Measurements from ENCODE around the gene GPX4.

The GPX4 gene

DNA sequence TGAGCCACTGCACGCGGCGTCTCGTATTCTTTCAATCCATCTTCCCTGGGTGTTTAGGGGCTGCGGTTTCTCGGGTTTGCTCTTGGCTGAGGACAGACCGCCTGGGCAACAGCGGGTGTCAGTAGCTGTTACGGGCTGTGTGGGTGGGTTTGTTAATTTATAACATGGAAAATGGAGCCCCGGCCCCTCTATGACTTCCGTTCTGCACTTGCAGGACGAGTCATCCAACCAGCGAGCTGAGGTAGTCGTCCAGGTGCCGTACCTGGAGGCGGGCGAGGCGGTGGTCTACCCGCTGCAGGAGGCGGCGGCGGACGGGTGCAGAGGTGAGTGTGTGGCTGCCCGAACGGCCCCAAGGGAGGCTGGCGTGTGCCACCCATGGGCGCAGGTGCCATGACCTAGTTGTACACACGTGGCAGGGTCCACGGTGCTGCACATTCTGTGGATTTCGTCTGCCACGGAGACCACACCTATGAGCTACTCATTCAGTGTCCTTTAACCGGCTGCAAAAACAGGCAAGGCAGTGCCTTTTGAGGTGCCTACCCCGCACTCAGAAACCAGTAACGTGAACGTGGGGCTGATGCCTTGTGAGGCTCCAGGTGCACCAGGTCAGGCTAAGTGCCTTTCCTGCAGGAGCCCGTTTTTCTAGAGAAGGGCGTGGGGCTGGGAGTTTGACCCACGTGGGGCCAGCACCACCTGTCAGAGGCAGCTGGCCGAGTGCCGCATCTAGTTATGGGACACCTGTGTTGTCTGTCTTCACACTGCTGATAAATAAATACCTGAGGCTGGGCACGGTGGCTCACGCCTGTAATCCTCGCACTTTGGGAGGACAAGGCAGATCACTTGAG, 19.5 kb upstream of the GPX4 start:
- DNase-seq: peak; percentile 43

- DNase-seq: no peak
Observed at GRCh38 chr19:1085053-1085658, 18.6 kb upstream of the GPX4 start.

DNA sequence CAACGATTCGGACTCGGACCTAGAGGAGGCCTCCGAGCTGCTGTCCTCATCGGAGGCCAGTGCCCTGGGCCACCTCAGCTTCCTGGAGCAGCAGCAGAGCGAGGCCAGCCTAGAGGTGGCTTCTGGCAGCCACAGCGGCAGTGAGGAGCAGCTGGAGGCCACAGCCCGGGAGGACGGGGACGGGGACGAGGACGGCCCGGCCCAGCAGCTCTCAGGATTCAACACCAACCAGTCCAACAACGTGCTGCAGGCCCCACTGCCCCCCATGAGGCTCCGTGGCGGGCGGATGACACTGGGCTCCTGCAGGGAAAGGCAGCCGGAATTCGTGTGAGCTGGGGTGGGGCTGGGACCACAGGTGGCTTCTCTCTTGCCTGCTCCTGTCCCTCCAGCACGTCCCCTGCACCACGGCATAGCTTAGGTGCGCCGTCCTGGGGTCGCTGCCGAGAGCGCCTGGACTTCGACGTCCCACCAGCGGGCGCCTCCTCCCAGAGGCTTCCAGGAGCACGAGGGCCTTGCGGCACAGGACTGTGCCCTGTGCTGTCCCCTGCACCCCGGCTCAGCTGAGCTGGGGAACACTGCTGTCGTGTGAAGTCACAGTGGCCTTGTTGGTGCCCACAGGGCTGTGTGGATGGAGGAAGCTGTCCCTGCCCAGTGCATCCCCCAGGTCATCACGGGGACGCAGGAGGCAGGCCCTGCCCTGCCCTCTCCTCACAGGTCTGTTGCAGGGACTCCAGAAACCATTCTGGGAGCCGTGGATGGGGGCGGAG, 17.9 kb upstream of the GPX4 start:
- no peak for DNase-seq

DNA sequence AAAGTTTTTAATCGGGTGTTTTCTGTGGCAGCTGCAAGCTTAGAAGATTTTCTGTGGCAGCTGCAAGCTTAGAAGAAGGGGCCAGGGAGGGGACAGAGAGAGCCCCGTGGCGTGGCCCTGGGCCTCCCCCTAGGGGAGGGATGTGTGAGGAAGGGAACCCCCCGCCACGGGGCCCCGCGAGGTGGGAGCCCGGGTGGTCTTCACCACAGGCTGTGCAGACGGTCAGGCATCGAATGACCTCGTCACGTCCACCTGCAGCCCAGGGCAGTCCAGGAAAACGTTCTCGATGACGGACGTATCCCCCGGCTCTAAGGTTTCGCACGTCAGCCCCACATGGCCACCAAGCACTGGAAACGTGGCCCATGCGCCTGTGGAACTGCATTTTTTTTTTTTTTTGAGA, 17.2 kb upstream of the GPX4 start:
- no peak for DNase-seq

- DNase-seq: peak; percentile 28
Observed at GRCh38 chr19:1087813-1088415, 15.9 kb upstream of the GPX4 start.

DNA sequence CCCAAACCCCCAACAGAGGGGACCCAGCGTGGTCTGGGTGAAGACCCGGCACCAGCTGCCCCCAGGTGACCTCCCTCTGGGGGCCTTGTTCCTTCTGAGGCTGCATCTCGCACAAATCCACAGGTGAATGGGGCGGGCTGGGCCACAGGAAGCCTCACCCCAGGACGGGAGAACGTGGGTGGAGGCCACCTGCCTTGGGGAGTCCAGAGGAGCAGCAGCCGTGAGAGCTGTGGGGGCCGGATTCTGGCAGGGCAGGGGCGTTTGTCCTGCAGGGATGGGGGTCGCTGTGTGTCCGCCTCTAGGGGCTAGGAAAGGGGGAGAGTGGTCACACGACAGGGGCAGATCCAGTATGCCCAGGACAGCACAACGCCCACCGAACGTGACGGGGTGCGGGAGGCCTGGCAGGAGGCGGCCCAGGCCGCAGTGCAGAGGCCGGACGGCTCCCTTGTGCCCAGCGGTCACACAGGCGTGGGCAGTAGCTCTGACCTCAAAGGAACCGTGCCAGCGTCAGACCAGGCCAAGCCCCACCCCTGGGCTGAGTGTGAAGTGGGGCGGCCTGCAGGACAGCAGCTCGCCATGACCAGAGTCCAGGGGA, 15.3 kb upstream of the GPX4 start:
- DNase-seq: no peak

DNA sequence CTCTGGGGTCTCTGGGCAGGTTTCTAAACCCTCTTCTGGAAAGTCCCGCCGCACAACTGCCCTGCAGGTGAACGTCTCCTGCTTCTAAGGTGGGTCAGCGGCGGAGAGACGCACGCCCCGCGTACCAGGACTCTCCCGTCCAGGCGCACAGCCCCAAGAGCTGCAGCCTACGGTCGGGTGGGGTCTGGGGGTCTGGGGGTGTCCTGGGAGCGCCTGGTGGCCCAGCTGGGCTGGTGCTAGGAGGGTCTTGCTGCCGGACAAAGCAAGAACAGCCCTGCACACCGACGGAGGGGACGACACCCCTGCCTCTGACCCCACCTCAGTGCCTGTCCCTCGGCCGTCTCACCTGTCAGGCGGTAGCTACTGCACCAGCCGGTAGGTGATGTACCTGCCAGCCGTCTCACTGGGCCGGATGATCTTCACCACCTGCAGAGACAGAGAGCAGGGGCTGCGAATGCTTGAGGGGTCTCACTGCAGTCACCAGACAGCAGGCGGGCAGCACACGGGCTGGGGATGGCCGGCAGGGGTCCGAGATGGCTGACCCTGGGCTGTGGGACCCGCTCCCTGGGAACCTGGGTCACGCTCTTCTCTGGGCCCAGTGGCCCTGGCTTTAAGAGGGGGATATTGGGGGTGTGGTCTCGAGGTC, 14.5 kb upstream of the GPX4 start:
- no peak for DNase-seq

DNA sequence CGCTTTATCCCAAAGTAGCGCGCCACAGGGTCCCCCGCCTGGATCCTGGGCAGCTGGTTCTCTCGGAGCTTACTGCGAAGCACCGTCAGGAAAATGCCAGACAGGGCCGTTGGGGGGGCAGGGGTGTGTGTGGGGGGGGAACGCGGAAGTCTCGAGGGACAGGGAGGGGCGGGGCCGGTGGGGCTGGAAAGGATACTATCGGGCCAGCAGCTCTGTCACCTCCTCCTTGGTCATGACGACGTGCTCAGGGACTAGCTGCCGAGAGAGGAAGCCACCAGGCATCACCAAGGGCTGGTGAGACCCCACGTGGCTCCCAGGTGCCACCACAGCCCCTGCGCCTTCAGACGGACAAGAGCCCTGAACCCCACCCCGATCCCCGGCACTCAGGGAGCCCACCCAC, 13.9 kb upstream of the GPX4 start:
- peak; percentile 6 for DNase-seq

GRCh38 chr19:1090731-1091543, 12.9 kb upstream of the GPX4 start:
- DNase-seq: peak; percentile 16

DNA sequence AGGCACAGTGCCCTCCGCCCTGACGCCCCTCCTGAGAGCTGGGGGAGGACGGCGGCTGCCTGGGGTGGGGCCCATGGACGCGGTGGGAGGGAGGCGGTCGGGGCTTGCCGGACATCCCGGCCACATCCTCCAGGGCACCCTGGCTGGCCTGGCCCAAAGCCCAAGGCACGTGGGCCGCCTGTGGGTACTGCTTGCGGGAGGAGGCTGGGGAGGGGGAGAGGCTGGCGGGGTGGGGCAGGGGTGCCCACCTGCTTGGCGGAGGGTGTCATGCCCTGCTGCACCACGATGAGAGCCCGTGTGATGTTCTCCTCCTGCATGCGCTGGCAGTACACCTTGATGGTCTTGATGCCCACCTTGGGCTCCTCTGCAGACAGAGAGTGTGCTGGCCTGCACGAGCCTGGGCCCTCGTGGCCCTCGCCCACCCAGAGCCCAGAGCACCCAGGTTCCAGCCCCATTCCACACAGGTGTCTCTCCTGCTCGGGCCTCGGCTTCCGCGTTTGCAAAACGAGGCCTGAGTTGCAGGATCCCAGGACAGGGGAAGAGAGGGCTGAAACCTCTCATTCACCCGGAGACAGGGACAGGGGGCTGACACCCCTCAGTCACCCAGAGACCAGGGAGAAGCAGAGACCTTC, 12.1 kb upstream of the GPX4 start:
- no peak for DNase-seq

DNA sequence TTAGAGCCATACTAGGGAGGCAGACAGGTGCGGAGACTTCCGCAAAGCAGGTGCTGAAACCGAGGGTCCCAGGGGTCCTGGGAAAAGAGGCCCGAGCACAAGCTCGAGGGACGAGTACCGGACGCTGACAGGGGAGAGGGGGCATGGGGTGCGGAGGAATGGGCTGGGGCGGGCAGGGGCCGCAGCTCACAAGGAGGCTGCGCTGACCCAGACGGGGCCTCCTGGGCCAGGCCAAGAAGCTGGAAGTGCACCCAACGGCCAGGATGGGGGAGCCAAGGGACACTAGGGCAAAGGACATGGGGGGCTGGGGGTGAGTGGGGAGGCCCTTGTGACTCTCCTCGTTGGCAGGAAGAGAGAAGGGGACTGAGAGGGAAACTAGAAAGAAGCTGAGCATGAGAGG, 10.5 kb upstream of the GPX4 start:
- DNase-seq: no peak

DNA sequence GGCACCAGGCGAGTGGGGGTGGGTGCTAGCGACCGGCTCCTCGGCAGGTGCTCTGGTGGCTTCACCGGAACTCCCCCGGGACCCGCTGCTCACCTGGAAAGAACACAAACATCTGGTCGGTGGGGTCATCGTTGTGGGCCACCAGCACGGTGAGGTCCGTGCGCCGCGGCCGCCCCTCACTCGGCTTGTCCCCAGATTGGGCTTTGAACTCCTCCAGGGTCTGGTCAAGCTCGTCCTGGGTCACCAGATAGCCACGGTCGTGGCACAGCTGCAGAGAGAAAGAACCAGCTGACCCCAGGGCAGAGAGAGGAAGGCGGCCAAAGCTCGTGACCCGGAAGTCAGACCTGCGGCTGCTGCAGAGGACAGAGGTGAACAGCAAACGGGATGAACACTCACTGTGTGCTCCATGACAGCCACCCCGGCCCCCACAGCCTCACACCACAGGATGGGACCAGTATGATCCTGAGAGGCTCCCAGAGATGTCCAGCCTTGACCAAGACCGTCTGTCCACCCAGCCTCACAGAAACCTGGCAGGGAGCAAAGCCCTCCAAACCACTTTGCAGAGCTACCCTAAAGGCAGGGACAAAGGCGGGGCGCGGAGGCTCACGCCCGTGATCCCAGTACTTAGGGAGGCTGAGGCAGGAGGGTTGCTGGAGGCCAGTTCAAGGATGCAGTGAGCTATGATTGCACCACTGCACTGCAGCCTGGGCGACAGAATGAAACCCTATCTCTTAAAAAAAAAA, 9.8 kb upstream of the GPX4 start:
- DNase-seq: no peak

DNA sequence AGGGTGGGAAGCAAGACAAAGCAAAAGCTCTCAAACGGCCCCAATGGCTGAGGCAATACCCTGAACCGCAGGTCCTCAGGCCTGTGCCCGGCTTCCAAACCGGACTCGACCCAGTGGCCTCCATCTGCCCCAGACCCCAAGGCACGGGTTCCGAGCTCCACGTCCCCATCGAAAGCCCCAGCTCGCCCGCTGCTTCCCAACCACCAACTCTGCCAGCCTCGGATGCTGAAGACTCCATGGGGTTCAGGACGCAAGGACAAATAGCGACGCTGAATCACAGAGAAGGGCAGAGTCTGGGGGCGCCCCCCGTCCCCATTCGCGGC, 9.2 kb upstream of the GPX4 start:
- DNase-seq: no peak

GRCh38 chr19:1094978-1095701, 8.7 kb upstream of the GPX4 start, which contains the start of gene POLR2E:
Gene POLR2E (minus strand): TSS chr19:1095375. CDS start chr19:1095315, 60 bp downstream.
- DNase-seq: peak; percentile 97

DNA sequence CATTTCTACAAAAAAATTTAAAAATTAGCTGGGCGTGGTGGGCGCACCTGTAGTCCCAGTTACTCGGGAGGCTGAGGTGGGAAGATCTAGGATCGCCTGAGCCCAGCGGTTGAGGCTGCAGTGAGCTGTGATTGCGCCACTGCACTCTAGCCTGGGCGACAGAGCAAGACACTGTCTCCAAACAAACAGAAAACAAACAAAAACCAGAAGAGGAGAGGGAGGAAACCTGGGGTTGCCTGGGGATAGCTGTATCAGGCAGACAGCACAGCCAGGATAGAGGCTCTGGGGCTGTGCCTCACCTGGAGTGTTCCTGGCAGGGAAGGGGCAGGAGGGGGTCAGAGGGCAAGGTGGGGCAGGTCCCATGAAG, 6.0 kb upstream of the GPX4 start:
- DNase-seq: no peak

DNA sequence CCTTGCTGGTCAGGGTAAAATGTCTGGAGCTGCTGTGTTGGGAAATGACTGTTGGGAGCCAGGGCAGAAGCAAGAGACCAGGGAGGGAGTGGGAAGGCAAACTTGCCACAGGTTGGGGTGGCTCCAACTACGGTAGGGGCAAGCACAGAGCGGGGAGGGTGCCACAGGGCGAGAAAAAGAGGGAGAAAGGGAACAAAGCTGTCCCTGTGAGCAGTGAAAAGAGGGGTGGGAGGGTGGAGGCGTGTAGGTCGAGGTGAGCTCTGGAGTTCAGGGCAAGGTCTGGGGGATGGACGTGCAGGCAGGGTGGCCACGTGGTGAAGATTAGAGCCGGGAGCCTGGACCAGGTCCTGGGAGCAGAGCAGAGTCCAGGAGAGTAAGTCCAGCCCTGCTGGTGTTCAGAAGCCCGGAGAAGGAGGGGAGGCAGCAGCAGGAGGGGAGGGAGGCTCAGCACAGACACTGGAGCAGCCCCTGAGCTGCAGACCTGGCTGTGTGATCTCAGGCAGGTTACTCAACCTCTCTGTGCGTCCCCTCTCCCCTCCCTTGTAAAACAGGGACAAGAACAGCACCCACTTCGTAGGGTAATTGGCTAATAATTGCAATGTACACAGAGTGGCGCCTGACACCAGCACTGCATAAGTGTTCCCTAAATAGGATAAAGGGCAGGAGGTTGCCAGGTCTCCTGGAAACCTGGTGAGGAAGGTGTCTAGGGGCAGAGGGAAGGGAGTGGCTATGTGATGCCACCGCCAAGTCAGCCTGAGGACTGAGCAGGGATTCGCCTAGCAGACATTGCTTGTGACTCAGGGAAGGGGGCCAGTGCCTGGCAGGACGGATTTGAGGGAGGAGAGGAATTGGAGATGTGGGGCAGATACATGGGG, 5.4 kb upstream of the GPX4 start:
- no peak for DNase-seq

DNA sequence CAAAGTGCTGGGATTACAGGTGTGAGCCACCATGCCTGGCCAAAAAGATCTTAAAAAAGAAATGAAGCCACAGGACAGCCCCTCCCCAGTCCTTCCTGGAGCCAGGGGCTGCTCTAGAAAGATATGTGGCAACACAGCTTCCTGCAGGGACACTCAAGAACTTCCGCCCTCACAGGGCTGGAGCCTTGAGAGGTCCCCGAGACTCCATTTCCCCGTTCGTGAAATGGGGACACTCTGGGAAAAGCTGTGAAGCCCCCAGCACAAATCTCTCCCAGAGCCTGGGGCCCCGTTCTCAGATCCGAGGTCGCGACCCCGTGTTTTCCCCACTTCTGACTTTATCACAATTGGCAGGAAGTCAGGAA, 2.5 kb upstream of the GPX4 start:
- DNase-seq: no peak

- DNase-seq: peak; percentile 84
Observed at GRCh38 chr19:1102407-1103131, 1.2 kb upstream of the GPX4 start.

All from activated naive CD4-positive, alpha-beta T cell treated with Interleukin-2 at 50 U/mL for 16 hours (primary cell).